ENCODE data around the gene ST3GAL2.

ST3GAL2 gene

DNA sequence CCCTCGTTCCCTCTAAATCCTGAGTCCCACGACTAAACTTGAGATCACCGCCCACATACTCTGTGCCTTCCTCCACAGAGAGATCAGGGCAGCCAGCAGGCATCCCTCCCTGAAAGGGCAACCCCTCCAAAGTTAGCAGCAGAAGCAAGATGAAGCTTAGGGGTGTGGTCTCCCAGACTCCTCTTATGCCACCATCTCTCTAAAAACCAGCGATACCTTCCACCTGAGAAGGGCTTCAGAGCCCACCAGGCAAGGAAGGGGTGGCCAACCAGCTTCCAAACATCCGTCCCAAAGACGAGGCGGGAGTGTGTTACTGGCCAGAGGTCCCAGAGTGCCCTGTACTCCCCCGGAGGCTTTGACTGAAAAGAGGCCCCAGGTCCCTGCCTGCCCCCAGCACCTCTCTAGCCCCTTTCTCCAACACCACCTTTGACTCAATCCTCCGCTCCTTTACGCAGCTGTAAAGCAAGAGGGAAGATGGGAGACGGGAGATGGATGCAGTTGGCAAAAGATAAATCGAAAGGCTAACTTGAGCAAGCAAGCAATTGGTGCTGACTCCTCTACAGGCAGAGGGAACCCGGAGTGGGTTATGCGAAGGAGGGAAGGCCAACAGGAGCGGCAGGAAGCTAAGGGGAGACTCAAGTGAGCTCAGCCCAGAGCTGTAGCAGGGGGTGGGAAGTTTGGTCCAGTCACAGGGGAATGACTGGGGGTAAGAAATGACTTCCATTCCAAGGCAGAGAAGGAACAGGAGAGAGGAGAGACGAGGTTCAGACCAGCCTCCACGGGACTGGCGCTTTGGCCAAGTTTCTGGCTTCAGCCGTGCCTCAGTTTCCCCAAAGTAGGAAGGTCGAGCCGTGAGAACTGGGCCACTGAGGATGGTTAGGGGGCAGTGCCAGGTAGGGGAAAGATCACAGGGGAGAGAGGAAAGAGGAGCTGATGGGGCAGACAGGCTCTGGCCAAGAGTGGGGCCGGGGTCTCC is 1.0 kb downstream of the ST3GAL2 start:
- DNase-seq (ENCODE audit: low spot score), result no peak

DNA sequence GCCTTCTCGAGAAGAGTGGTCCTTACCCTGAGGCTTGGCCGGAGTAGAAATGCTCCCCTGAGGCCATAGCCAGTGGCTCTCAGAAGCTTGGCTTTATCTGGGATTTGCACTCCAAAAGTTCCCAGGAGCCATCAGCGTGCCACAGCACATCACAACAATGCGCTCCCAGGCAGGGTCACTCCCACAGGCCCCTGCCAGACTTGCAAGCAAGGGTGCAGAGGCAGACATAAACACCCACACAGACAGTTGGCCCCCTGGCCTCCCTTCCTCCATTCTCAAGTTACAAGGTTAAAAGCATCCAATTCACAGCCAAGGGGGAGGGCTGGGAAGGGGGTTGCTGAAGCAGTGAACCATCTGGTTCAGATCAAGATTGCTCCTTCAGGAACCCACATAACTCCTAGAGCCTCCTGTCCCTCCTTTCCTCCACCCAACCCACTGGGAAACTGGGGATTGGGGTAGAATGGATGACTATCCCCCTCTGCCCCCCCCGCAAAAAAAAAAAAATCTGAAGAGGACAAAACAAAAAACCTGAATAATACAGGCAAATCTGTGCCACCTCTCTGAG is 1.8 kb downstream of the ST3GAL2 start:
- DNase-seq (ENCODE audit: low spot score), result no peak

DNA sequence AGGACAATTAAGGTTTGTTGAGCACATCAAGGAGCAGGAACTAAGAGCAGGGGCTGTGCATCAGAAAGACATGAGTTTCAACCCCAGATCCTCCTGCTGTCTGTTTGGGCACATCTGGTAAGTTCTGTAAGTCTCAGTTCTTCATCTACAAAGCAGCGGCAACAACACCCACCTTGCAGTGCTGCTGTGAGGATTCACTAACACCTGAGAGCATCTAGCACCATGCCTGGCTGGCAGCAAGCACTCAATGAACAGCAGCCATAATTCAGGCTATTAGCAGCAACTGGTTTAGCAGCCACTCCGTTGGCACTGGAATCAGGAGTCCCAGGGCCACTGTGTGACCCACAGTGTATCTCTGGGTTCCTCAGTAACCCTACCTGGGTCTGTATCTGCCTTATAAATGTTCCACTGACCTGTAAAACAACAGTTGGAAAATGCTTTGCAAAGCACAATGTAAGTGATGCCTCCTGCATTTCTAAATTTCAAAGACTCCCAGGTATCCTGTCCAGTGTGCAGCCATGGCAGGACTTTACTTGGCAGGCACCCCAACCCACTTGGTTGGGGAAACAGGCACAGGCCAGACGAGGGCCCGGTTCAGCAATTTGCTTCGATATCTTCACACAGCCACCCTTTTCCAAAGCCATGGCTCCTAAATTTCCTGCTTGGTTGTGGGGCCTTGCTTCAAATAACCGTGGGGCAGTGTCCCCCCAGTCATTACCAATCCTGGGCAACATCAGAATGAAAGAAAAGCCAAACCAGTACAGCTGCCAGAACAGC is 4.2 kb downstream of the ST3GAL2 start:
- no peak for DNase-seq (ENCODE audit: low spot score)

DNA sequence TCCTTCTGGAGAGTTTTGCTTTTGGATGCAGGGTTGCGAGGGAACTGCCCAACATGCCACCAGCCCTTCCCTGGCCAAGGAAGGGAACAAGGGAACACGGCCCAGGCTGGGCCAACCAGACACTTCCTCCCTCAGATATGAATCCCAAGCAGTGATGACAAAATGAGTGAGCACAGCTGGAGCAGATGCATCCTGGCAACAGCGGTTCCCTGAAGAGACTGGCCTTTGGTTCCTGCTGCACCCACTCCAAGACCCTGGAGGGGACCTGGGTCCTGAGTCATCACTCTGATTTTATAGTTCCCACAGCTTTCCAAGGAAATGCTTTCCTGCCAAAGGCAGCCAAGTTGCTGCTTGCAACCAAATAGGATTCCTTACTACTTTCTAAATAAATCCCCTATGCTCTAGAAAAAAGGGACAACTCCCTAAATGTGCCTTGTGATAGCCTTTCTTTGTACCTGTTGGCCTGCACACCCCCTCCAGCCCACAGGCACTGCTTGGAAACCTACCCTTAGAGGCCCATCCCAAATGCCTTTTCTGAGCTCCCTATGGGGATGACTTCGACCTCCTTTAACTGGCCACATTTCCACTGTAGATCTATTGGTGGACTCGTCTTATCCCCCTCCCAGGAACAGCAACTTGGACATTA is 5.3 kb downstream of the ST3GAL2 start:
- DNase-seq (ENCODE audit: low spot score), result no peak

DNA sequence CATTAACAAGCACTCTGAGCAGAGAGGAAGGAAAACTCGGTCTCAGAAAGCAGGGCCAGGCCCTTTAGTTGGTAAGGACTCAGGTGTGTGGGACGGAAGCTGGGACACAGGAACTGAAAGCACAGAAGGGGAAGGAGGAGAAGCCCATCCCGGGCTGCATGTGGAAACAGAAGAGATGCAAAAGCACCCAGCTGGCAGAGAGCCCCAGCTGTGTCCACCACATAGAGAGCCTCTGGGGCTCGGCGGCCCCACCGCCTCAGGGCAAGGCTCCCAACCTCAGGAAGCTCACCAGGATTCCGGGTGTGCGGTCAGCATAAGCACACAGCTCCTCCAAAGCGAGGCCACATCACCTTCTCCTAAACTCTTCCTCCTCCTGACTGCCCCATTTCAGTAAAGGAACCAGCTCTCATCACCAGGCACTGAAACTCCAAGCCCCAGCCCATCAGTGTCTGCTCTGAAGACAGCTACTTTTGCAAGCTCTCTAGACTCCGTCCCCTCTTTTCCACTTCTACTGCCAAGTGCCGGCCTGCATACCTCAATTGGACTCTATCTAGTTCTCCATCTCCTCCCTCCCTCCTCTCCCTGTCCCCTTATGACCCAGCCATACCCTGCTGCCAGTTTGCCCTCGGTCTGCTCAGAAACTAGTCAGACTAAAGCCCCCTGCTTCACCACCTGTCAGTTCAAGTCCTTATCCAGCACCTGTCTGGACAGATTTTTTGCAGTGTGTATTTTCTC is 6.0 kb downstream of the ST3GAL2 start:
- DNase-seq (ENCODE audit: low spot score), result no peak

DNA sequence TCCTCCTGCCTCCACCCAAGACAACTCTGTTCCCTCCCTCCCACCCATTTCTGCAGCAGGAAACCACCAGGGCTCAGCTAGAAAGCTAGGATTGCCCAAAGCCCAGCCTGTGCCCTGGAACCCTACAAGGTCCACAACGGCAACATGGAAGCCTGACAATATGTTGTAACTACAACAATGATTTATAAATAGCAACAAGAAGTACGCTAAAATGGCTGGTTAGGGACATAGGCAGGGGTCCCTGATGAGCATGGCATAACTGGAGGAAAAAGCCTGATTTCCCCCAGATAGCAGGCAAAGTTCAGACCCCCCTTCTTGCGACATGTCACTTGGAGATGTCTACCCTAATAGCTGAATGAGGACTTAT is 6.6 kb downstream of the ST3GAL2 start:
- no peak for DNase-seq (ENCODE audit: low spot score)

DNA sequence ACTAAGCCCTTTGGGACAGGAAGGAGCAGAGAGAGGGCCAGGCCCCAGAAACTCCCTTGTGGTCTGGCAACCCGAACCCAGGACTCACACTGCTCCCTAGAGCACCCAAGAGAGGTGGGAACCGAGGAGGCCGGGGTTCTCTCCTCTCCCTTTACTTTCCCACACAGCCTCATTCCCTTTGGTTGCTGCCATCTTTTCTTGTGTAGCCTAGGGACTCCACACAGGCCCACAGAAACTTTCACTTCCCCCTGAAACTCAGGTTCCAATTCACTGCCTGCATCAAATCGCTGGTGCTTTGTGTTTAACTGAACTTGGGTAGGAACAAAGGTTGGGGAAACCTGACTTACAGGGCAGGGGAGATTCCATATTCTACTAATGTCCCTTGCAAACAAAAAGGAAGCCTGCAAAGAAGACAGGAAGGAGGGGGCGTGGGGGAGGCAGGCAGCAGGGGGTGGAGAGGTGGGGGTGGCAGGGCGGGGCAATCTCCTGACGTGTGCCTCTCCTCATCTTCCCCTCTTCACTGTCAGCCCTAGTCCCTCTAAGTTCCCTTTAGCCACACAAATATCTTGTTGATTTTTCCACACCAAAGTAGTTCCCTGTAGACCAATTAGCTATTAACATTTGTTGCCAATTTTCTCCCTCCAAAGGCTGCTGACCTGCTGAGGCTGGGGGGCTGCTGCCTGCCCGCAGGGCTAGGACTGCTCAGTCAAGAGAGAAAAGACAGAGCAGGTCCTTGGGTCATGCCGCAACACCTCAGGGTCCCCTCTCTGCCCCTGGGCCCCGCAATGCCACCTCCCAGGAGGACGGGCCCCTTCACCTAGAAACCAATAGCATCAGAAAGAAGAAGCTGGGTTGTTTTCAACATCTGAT is 8.0 kb downstream of the ST3GAL2 start:
- DNase-seq (ENCODE audit: low spot score), result no peak

DNA sequence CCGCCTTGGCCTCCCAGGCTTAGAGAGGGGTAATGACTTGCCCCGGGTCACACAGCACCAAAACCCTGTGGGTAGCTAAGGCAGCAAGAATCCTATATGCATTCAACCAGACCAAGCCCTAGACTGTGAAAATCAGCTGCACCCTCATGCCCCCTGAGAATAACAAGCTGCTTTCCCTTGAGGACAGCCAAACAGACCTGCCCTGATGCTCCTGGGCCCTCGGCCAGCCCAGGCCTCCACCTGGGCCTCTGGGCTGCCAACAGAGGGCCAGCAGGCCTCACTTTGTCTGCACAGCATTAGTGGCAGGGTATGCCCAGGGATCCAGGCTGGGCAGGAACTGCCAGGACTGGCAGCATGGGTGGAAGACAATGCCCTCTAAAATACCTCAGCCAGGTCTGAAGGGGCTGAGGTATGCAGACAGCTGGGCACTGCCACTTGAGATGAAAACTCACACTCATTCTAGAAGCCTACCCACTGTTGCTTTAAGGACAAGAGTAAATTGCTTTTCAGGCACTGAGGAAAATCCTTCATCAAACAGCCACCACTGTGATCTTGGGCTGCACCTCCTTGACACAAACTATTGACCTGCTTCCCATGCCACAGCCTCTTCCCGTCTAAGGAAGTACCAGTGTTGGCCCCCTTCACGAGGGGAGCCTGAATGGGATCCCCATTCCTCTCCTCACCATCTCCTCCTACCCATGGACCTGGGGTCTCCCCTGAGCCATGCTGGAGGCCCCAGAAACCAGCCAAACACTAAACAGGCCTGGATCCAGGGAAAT is 8.8 kb downstream of the ST3GAL2 start:
- DNase-seq (ENCODE audit: low spot score), result no peak

DNA sequence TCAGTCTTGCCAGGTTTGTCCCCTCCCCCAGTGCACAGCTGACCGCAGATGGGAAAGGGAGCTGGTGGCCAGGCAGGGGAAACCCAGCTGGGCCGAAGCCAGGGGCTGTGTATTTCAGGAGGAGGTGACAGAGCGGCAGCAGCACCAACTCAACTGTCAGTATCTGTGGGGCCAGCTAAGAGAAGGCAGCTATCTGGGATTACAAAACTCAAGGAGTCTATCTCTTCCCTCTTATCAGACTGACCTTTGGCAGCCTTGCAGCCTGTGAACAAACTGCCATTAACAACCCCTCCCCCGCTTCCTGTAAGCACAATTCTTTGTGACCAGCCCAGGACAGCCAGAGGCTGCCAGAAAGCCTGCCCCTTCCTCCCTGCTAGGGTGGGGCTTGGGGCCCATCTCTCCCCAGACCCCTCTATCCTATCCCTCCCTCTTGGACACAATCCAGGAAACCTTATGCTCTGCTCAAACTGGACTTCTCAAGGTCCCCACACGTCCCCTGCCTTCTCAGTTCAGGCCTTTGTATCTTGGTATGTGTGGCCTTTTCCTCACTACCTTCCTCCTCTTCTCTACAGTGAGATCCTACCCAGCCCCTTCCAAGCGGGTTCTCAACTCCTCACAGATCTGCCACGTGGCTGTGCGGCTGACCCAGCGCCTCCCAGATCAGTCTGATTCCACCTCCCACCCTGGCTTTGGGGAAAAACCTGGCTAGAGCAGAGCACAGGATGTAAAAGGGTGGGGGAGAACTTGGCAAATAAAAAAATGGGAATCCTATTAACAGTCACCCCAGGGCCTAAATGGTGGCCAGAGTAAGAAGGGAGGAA is 10.5 kb downstream of the ST3GAL2 start:
- peak; percentile 91 for DNase-seq (ENCODE audit: low spot score)

DNA sequence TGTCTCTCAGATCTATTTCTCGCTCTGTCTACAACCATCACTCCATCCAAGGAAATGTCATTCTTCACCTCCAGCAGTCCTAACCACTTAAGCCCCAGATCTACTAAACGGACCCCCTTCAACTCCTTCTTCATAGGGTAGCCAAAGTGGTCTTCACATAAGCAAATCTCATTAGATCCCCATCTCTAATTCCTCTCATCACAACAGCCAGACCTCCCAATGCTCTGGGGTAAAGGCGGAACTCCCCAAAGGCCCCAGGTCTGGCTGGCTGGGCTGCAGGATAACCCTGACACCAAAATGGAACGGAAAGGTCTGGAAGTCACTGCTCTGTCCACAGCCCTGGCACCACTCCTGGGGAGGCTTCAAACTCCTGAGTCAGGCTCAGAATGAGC is 11.1 kb downstream of the ST3GAL2 start:
- no peak for DNase-seq (ENCODE audit: low spot score)

DNA sequence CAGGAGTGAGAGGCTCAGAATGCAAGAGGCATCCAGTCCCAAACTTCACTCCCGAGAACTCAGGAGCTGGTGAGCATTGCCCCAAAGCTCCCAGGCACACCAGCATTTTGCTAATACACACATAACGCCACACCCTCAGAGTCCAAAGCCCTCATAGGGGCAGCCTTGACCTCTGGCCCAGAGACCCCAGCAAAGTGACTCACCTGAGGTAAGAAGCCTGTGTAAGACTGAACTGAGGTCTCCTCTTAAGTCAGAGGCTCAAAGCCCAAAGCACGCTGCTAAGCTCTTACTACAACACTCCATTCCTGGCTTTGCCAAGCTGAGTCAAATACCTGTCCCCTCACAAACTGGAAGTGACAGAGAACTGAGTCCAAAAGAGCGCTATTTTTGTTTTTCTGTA is 16.4 kb downstream of the ST3GAL2 start:
- no peak for DNase-seq (ENCODE audit: low spot score)

DNA sequence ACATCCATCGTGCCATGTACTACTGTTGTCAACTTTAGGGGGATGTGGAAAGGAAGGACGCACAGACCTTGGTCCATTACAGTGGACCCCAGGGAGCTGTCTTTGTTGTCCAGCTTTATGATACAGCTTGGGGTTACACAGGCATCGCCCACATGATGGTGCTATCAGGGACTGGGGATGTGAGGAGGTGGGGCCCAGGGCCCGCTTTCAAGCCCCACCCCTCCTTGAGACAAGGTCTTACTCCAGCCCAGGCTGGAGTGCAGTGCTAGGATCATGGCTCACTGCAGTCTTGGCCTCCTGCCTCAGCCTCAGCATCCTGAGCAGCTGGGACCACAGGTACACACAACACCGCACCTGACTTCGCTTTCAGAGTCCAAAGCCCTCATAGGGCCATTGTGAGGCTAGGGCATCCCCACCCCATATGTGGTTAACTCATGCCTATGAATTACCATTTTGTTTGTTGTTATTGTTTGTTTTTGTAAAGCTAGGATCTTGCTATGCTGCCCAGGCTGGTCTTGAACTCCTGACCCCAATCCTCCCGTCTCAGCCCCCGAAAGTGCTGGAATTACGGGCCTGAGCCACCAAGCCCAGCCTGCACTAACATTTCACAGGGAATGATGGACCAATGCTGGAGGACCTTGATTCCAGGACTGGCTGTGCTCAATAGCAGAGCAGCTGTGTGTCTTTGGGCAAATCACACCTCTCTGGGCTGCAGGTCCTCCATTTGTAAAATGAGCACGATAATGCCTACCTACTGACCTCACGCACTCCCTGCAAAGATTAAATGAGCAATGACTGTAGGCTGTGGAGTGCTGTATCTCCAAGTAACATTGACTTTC is 17.2 kb downstream of the ST3GAL2 start:
- DNase-seq (ENCODE audit: low spot score), result no peak

DNA sequence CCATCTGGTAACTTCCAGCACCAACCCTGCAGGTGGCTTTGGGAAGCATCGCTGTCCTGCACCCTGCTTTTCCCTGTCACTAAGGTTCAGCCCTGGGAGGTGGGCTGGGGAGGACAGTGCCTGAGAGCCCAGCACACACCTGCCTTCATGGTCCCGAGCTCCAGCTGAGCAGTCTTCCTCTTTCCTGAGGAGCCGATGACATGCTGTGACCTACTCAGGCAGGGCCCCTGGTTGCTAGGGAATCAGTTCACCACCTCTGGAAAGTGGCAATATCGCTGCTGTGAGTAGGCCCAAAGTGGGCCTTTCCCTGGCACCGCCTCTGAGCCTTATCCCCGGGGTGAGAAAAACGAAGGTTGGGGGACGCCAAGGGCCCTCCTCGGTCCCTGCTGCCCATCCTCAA is 17.9 kb downstream of the ST3GAL2 start:
- DNase-seq (ENCODE audit: low spot score), result no peak

DNA sequence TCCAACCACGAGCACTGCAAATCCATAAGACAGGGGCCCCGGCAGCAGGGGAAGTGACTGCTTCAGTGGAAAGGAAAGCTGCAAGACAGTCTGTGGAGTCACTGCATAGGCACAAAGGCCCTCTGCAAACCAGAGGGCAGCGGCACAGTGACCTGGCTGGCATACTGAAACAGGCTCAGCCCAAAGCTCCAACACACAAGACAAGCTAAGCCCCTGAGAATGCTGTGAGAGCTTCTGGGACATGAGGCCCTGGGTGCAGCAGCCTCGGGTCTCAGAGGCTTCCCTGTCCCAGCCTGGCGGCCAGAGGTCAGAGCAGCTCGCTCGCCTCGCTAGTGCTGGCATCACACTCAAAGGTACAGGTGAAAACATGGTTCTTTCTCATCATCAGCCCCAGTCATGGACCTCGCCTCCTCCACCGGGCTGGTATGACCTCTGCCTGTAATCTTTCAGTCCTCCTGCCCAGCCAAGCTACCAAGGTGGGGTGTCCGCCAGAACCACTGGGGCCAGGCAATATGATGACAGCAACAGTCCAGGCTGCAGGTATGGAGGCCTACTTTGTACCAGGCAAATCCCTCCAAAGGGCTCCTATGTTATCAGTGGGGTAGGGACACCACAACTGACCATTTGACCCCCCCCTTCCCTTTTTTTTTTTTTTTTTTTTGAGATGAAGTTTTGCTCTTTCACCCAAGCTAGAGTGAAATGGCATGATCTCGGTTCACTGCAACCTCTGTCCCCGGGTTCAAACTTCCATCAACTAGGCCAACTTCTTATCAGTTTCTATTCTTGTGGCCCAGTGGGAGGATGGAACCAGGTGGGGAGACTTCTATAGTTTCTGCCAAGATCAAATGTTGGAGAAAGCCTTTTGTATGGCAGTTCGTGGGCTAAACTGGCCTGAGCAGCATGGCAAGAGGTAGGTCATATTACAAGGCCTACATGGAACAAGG is 19.2 kb downstream of the ST3GAL2 start:
- no peak for DNase-seq (ENCODE audit: low spot score)

DNA sequence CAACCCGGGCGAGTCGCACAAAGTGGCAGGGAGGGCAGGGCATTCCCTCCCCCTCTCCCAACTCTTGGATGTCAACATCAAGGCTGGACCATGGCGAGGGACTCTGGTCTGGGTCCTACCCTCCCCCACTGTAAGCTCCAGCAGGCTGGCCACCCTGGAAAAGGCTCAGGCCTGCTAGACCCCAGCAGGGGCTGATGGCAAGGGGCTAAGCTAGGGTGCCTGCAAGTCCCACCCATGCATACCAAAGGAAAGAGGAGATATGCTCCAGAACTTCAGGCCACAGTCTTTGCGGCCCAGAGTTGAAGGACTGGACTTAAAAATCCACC is 19.9 kb downstream of the ST3GAL2 start:
- DNase-seq (ENCODE audit: low spot score), result no peak

DNA sequence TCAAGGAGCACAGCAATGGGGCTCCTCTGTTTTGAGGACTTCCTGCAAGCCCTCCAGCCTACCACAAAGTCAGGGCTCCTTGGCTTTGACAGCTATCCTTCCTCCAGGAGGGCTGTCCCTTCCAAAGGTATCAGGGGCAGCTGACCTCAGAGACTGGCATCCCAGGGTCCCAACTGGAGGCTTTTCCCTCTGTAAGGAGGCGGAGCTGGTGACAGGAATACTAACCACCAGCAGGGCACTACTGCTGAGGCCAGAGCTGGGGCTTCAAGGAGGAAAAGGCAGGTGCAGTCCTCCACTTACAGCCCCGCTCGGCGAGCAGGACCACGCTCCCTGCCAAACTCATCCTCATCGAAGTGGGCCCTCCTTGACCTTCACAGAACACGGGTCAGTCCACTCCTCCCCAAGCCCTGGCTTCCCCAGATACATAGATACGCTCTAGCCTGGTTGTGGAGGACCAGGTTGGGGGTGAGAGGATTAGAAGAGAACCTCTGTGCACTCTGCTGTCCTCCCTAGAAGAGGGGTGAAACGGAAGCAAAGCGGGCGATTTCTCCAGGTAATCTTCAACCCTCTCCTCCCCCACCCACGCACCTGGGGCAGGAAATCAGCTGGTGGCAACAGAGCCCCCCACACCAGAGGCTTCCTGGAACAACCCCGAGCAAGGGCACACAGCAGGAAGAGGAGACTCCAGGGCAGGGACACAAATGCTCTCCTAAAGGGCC is 20.5 kb downstream of the ST3GAL2 start:
- DNase-seq (ENCODE audit: low spot score), result no peak

Data from left forelimb (tissue), 1 donor.